Epithelial cell of esophagus (primary cell): ENCODE data around the gene WASF1.
A peak's percentile ranks its signal among the peaks of the same experiment; 100 is the strongest.
"Not testable (repeated sequence)": the region's sequence is repeated elsewhere in the genome, so short reads cannot be mapped to it uniquely, and the experiment has no call there.

ENCODE experiments used
- DNase-seq: peaks from one replicate; pipeline ENCODE4 v3.0.0; 2010; ENCODE audit warnings: low read depth
- H3K4me3 ChIP-seq: 2 replicates; pipeline ENCODE4 v1.5.1; 2011; ENCODE audit warnings: mild to moderate bottlenecking, low read length, control low read depth
- TF ChIP-seq, protein P1 (sequence below): IDR thresholded peaks from 2 replicates; pipeline ENCODE4 v1.5.1; 2011; ENCODE audit warnings: low read depth, mild to moderate bottlenecking, low read length, control low read depth, inconsistent platforms; ENCODE audit not compliant: insufficient read depth; ENCODE audit errors: missing control alignments

The WASF1 gene

DNA sequence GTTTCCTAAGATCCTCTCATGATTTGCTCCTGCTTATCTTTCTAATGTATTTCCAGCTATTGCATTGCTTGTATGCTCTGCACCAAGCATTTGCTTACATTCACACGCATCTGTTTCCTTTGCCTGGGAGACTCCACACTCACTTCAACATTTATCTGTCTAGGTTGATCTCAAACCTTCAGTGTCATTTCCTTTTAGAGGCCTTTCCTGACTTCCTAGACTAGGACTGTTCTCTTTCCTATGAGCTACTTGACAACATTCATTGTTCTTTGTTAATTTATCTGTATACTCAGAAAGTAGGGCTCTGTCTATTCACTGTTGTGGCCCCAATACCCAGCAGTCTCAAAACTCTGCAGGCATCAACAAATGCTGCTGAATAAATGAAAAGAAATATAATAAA, 84.4 kb downstream of the WASF1 start:
- no peak for DNase-seq
- H3K4me3 ChIP-seq = no peak overlapping the region
- TF ChIP-seq, protein P1, sequence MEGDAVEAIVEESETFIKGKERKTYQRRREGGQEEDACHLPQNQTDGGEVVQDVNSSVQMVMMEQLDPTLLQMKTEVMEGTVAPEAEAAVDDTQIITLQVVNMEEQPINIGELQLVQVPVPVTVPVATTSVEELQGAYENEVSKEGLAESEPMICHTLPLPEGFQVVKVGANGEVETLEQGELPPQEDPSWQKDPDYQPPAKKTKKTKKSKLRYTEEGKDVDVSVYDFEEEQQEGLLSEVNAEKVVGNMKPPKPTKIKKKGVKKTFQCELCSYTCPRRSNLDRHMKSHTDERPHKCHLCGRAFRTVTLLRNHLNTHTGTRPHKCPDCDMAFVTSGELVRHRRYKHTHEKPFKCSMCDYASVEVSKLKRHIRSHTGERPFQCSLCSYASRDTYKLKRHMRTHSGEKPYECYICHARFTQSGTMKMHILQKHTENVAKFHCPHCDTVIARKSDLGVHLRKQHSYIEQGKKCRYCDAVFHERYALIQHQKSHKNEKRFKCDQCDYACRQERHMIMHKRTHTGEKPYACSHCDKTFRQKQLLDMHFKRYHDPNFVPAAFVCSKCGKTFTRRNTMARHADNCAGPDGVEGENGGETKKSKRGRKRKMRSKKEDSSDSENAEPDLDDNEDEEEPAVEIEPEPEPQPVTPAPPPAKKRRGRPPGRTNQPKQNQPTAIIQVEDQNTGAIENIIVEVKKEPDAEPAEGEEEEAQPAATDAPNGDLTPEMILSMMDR = no peak

DNA sequence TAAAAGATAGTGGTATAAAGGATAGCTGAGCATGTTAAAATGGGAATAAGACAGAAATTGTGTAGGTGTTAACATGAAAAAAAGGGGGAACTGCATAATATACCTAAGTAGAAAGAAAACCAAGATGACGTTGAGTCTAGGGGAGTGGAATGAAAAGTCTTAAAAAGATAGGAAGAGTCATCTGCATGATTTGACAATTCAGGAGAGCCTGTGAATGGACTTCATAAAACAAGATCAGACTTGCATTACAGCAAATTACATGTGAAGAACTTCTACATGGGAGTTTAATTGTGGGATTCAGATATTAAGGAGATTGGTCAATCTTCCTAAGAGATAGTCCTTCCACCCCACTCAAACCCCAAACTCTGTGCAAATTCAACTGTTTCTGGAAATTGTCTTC, 85.5 kb downstream of the WASF1 start:
- DNase-seq = peak; percentile 79
- TF ChIP-seq, protein P1 = no peak
- H3K4me3 ChIP-seq = no peak overlapping the region

DNA sequence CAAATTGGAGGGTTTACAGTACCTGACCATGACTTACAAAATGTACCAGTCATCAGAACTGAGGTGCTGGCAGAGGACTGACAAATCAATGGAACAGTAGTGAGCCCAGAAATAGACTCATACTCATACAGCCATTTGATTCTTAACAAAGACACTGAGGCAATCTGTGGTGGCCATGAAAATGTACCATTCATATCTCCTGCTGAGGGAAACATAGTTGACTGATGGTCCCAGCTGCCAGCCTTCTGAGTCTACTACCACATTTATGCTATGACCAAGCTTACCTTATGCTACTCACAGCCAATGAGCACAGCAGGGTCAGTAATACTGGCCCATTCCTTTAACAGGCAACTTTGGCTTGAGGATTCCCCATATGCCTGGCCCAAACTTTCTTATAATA, 88.6 kb downstream of the WASF1 start:
- no peak for DNase-seq
- H3K4me3 ChIP-seq = no peak overlapping the region
- TF ChIP-seq, protein P1 = no peak

DNA sequence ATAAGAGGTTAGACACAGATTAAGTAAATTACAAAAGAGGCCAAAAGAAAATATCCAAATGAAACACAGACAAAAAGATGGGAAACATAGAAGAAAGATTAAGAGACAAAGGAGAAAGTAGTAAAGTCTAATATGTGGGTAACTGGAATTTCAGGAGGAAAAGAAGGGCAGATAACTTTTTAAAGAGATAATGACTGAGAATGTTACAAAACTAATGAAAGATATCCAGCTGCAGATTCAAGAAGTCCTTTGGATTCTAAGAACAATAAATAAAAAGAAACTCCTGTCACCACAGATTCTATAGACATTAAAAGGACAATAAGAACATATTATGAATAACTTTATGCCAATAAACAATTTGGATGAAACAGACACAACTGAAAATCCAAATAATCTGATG, 90.1 kb downstream of the WASF1 start:
- no peak for DNase-seq
- no peak overlapping the region for H3K4me3 ChIP-seq
- TF ChIP-seq, protein P1 = no peak

DNA sequence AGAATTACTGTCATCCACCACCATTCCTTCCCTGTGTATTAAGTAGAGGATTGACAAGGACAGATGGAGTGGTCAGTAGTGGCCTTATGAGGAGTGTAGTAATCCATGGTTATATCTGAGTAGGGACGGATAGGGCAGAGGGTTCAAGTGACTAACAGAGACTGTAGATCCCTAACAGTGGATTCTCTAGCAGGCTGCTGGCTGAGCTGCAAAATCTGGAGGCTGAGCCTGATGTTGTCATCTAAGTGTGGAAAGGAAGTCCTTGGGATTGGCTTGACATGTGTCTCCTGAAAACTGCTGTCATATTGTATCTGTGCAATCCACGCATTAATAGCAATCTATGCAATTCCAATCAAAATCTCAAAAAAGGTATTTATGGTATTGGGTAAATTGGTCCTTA, 94.2 kb downstream of the WASF1 start:
- H3K4me3 ChIP-seq = no peak overlapping the region
- TF ChIP-seq, protein P1 = no peak
- DNase-seq = no peak

DNA sequence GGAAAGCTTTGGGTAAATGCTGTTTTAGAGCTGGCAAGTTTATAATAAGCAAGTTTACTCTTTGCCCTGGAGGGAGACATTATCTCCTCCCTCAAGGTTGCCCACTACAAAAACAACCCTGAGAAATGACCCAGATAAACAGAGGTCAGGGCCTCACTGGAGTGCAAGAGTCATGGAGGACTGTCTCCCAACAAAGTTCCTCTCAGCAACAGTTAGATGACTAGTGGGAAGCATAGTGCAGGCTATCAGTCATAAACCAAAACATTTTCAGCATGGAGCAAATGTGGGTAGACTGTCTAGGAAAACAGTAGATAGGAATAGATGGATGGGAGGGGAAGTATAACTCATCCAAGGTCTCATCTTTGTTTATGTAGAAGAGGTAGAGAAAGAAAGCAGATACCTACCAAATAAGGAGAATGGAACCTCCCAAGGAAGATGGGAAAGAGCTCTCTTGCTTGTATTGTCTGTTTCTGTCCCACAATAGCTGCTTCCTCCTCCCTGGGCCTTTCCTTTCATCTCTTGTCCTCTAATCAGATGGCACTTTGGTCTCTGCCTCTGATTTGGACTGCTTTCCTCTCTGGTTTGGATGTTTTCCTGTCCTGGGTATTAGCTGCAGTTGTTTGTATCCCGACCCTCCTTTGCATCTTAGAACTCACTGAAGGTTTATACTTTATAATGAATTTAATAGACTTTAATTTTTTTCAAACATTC, 95.4 kb downstream of the WASF1 start:
- no peak overlapping the region for H3K4me3 ChIP-seq
- DNase-seq = no peak
- TF ChIP-seq, protein P1 = no peak

DNA sequence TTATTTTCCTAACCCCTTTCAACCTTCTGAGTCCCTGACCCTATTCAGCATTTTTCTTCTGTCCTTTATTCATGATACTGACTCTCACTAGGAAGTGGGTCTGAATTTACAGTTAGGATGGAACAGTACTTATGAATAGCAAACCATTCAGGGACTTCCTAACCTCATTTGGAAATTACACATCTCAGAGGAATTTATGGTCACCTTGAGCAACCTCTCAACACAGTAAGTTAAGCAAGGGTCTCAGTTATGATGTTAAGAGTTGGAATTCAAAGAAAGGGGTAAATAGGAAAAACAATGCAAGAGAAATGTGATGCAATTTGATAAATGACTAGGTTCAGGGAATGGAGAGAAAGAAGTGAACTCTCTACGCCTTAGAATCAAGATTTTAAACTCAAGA, 104.1 kb downstream of the WASF1 start:
- DNase-seq = peak; percentile 50
- no peak overlapping the region for H3K4me3 ChIP-seq
- TF ChIP-seq, protein P1 = no peak

DNA sequence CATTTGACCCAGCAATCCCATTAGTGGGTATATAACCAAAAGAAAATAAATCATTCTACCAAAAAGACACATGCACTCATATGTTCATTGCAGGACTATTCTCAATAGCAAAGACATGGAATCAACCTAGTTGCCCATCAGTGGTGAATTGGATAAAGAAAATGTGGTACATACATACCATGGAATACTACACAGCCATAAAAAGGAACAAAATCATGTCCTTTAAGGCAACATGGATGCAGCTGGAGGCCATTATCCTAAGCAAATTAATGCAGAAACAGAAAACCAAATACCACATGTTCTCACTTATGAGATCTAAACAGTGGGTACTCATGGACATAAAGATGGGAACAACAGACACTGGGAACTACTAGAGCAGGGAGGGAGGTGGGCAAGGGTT, 106.0 kb downstream of the WASF1 start:
- H3K4me3 ChIP-seq, DNase-seq: not testable (repeated sequence)
